ENCODE results near the gene CEP70.
"Not testable (repeated sequence)": the region's sequence is repeated elsewhere in the genome, so short reads cannot be mapped to it uniquely, and the experiment has no call there.

DNA sequence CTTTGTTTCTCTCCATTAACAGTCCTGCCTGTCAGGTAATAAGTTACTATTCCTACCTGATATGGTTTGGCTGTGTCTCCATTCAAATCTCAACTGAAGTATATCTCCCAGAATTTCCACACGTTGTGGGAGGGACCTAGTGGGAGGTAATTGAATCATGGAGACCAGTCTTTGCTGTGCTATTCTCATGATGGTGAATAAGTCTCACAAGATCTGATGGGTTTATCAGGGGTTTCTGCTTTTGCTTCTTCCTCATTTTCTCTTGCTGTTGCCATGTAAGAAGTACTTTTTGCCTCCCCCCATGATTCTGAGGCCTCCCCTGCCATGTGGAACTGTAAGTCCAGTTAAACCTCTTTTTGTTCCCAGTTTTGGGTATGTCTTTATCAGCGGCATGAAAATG is 7.6 kb upstream of the CEP70 start:
- TF ChIP-seq, protein P1, sequence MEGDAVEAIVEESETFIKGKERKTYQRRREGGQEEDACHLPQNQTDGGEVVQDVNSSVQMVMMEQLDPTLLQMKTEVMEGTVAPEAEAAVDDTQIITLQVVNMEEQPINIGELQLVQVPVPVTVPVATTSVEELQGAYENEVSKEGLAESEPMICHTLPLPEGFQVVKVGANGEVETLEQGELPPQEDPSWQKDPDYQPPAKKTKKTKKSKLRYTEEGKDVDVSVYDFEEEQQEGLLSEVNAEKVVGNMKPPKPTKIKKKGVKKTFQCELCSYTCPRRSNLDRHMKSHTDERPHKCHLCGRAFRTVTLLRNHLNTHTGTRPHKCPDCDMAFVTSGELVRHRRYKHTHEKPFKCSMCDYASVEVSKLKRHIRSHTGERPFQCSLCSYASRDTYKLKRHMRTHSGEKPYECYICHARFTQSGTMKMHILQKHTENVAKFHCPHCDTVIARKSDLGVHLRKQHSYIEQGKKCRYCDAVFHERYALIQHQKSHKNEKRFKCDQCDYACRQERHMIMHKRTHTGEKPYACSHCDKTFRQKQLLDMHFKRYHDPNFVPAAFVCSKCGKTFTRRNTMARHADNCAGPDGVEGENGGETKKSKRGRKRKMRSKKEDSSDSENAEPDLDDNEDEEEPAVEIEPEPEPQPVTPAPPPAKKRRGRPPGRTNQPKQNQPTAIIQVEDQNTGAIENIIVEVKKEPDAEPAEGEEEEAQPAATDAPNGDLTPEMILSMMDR (IDR thresholded peaks at IDR 0.05), result not testable (repeated sequence)
- not testable (repeated sequence) for TF ChIP-seq POLR2A, EP300 (IDR thresholded peaks at IDR 0.05)

All from gastroesophageal sphincter (tissue), 3 donors.